Measurements from ENCODE around the gene PRDM16. TPM values are rescaled to one million over a fixed set of nuclear protein-coding genes. Genes with fewer than 3 reads are reported as not detected.

The PRDM16 gene
- total and polyA plus RNA-seq, 2 of the 13 experiments (the other 11 are each of a cell fraction or from before 2014, with no cell fraction given): 0.15 to 0.81 TPM

DNA sequence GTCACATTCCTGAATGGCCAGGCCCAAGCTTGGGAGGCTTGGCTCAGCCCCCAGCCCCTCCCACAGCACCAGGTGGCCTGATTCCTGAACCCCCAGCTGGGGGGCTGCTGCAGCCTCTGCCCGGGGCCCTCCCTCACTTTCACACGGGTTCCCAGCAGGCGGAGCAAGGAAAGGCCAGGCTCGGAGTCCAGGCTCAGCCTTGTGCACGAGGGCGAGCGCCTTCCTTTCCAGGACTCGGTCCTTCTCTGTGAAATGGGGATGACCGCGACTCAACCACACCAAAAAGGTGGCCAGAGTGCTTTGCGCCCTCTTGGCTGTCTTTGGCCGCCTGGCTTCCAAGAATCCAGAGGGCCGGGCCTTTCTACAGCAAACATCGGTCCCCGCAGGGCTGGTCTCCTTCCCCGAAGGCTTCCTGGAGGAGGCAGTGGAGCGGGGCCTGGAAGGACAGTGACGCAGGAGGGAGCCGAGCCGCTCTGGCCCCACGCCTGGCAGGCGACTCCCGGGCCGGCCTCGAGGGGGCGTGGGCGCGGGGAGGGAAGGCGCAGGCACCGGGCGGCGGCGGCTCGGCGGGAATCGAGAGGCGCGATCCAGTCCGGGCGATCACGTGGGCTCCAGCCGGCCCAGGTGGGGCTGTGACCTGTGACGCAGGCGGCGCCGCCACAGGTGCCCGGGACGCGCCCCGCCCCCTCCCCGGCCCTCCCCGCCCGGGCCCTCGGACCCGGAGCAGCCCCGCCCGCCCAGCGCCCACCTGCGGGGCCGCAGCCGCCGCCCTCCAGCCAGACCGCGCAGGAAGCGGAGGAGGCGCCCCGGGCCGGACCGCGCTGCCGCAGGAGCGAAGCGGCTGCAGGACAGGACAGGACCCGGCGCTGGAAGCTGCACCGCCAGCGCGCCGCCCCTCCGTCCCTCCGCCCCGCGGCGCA, 385.1 kb downstream of the PRDM16 start, which contains the start of gene ARHGEF16 (continued):
- TF ChIP-seq, protein P1, sequence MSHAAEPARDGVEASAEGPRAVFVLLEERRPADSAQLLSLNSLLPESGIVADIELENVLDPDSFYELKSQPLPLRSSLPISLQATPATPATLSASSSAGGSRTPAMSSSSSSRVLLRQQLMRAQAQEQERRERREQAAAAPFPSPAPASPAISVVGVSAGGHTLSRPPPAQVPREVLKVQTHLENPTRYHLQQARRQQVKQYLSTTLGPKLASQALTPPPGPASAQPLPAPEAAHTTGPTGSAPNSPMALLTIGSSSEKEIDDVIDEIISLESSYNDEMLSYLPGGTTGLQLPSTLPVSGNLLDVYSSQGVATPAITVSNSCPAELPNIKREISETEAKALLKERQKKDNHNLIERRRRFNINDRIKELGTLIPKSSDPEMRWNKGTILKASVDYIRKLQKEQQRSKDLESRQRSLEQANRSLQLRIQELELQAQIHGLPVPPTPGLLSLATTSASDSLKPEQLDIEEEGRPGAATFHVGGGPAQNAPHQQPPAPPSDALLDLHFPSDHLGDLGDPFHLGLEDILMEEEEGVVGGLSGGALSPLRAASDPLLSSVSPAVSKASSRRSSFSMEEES (CRISPR knock-in tag; IDR thresholded peaks at IDR 0.05): peak; percentile 18; the same call in 1 of the 2 replicates
- no peak for TF ChIP-seq ZNF841 (CRISPR knock-in tag; IDR thresholded peaks at IDR 0.05; ENCODE audit: borderline replicate concordance)
- TF ChIP-seq ZNF7 (CRISPR knock-in tag; IDR thresholded peaks at IDR 0.05): no peak
- TF ChIP-seq ZNF550 (CRISPR knock-in tag; IDR thresholded peaks at IDR 0.05; ENCODE audit: borderline replicate concordance): no peak
- TF ChIP-seq REPIN1 (CRISPR knock-in tag; IDR thresholded peaks at IDR 0.05; ENCODE audit: borderline replicate concordance, low read depth): peak; percentile 60; the same call in 1 of the 2 replicates
- TF ChIP-seq, protein P2, sequence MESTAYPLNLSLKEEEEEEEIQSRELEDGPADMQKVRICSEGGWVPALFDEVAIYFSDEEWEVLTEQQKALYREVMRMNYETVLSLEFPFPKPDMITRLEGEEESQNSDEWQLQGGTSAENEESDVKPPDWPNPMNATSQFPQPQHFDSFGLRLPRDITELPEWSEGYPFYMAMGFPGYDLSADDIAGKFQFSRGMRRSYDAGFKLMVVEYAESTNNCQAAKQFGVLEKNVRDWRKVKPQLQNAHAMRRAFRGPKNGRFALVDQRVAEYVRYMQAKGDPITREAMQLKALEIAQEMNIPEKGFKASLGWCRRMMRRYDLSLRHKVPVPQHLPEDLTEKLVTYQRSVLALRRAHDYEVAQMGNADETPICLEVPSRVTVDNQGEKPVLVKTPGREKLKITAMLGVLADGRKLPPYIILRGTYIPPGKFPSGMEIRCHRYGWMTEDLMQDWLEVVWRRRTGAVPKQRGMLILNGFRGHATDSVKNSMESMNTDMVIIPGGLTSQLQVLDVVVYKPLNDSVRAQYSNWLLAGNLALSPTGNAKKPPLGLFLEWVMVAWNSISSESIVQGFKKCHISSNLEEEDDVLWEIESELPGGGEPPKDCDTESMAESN (CRISPR knock-in tag; conservative IDR thresholded peaks at IDR 0.05): 0 out of 2 replicates have a peak, but pooled peaks have one; percentile 34
- peak; percentile 73 for TF ChIP-seq ZSCAN21 (CRISPR knock-in tag; IDR thresholded peaks at IDR 0.05; ENCODE audit: borderline replicate concordance)
- TF ChIP-seq HNRNPLL (IDR thresholded peaks at IDR 0.05; ENCODE audit: low read depth, low read length, poor library complexity, severe bottlenecking): peak; percentile 34
- TF ChIP-seq ZNF607 (CRISPR knock-in tag; IDR thresholded peaks at IDR 0.05; ENCODE audit: borderline replicate concordance): peak; percentile 63; the same call in 1 of the 2 replicates
- peak; percentile 51; the same call in 1 of the 2 replicates for TF ChIP-seq TMF1 (CRISPR knock-in tag; IDR thresholded peaks at IDR 0.05; ENCODE audit: low read depth)
- TF ChIP-seq RNF2 (conservative IDR thresholded peaks at IDR 0.05; ENCODE audit: low read depth): peak; percentile 76; the same call in 1 of the 2 replicates
- no peak for TF ChIP-seq MATR3 (CRISPR knock-in tag; IDR thresholded peaks at IDR 0.05)
- 0 out of 2 replicates have a peak, but pooled peaks have one; percentile 3 for TF ChIP-seq PHF8 (CRISPR knock-in tag; IDR thresholded peaks at IDR 0.05)
- no peak for TF ChIP-seq CHD4 (IDR thresholded peaks at IDR 0.05; ENCODE audit: borderline replicate concordance, low read length)
- TF ChIP-seq CBFB (CRISPR knock-in tag; IDR thresholded peaks at IDR 0.05): peak; percentile 38
- TF ChIP-seq PLRG1 (conservative IDR thresholded peaks at IDR 0.05): no peak
- peak; percentile 88 for TF ChIP-seq ADNP (CRISPR knock-in tag; IDR thresholded peaks at IDR 0.05)
- peak; percentile 36; the same call in 1 of the 3 replicates for TF ChIP-seq MXI1 (IDR thresholded peaks at IDR 0.05; ENCODE audit: borderline replicate concordance, low read depth, low read length)
- no peak for TF ChIP-seq ZNF317 (CRISPR knock-in tag; IDR thresholded peaks at IDR 0.05)
- no peak for TF ChIP-seq NRL (CRISPR knock-in tag; IDR thresholded peaks at IDR 0.05; ENCODE audit: borderline replicate concordance)
- peak; percentile 84 for TF ChIP-seq RAD21 (CRISPR knock-in tag; IDR thresholded peaks at IDR 0.05)
- TF ChIP-seq, protein P3, sequence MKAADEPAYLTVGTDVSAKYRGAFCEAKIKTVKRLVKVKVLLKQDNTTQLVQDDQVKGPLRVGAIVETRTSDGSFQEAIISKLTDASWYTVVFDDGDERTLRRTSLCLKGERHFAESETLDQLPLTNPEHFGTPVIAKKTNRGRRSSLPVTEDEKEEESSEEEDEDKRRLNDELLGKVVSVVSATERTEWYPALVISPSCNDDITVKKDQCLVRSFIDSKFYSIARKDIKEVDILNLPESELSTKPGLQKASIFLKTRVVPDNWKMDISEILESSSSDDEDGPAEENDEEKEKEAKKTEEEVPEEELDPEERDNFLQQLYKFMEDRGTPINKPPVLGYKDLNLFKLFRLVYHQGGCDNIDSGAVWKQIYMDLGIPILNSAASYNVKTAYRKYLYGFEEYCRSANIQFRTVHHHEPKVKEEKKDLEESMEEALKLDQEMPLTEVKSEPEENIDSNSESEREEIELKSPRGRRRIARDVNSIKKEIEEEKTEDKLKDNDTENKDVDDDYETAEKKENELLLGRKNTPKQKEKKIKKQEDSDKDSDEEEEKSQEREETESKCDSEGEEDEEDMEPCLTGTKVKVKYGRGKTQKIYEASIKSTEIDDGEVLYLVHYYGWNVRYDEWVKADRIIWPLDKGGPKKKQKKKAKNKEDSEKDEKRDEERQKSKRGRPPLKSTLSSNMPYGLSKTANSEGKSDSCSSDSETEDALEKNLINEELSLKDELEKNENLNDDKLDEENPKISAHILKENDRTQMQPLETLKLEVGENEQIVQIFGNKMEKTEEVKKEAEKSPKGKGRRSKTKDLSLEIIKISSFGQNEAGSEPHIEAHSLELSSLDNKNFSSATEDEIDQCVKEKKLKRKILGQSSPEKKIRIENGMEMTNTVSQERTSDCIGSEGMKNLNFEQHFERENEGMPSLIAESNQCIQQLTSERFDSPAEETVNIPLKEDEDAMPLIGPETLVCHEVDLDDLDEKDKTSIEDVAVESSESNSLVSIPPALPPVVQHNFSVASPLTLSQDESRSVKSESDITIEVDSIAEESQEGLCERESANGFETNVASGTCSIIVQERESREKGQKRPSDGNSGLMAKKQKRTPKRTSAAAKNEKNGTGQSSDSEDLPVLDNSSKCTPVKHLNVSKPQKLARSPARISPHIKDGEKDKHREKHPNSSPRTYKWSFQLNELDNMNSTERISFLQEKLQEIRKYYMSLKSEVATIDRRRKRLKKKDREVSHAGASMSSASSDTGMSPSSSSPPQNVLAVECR (CRISPR knock-in tag; IDR thresholded peaks at IDR 0.05; ENCODE audit: borderline replicate concordance): peak; percentile 55; the same call in 1 of the 2 replicates
- TF ChIP-seq ZNF644 (CRISPR knock-in tag; IDR thresholded peaks at IDR 0.05; ENCODE audit: low read depth): no peak
